Measurements from ENCODE around the gene EIF4E1B. TPM values are rescaled to one million over a fixed set of nuclear protein-coding genes. Genes with fewer than 3 reads are reported as not detected.

EIF4E1B gene
- polyA plus RNA-seq, 2 of the 4 experiments (the other 2 are of a cell fraction) = not detected

- TF ChIP-seq CTCF (IDR thresholded peaks at IDR 0.05) = no peak
- no peak for TF ChIP-seq RCOR1 (IDR thresholded peaks at IDR 0.05; ENCODE audit: low read depth, low read length)
These were observed 43.4 kb downstream of the EIF4E1B start (continued) for GRCh38 chr5:176673651-176674583.

GRCh38 chr5:176674799-176675198 lies 44.3 kb downstream of the EIF4E1B start:
- 88% methylated on average over 17 of the region's 17 CpGs for WGBS (ENCODE audit: missing lambda C conversion rate)
- H3K4me3 ChIP-seq = no peak overlapping the region
- no peak for ATAC-seq
- CTCF ChIA-PET = interaction anchor here (0.9 to 11.6 kb wide), 4 partner anchors 16 to 284 kb away, joined by 3 to 114 read pairs (median 3); no protein-coding TSS in a partner anchor
- H3K4me2 ChIP-seq = no peak overlapping the region
- FAIRE-seq = no peak
- no peaks in the 10 kb centered on the region for H3K9me3 ChIP-seq
- POLR2A ChIA-PET = no interaction called here
- TF ChIP-seq RARB (CRISPR knock-in tag; IDR thresholded peaks at IDR 0.05) (no peak), E2F6 (IDR thresholded peaks at IDR 0.05; ENCODE audit: borderline replicate concordance, low read depth) (no peak), CEBPB (IDR thresholded peaks at IDR 0.05) (no peak), NPAS2 (CRISPR knock-in tag; IDR thresholded peaks at IDR 0.05; ENCODE audit: borderline replicate concordance) (no peak), POLR2AphosphoS2 (conservative IDR thresholded peaks at IDR 0.05; ENCODE audit: low read length) (no peak), PBX3 (IDR thresholded peaks at IDR 0.05) (no peak), RFX5 (IDR thresholded peaks at IDR 0.05) (no peak), CTCF (IDR thresholded peaks at IDR 0.05) (no peak), CBX2 (IDR thresholded peaks at IDR 0.05; ENCODE audit: borderline replicate concordance, low read depth) (no peak), BCL3 (IDR thresholded peaks at IDR 0.05) (no peak), CHD4 (IDR thresholded peaks at IDR 0.05; ENCODE audit: borderline replicate concordance) (no peak)
- H3K4me1 ChIP-seq = peaks cover 17% of the 10 kb centered on the region
- no peak for DNase-seq (ENCODE audit: low read depth in 1 of 2, low spot score in 1 of 2)
- H3K27ac ChIP-seq = no peak overlapping the region

GRCh38 chr5:176675676-176676360 lies 45.3 kb downstream of the EIF4E1B start:
- ChIA-PET CTCF (interaction anchor here (0.9 to 11.6 kb wide), 5 partner anchors 11 to 283 kb away, joined by 3 to 114 read pairs (median 6); no protein-coding TSS in a partner anchor), POLR2A (no interaction called here)
- DNase-seq (ENCODE audit: low read depth in 1 of 2, low spot score in 1 of 2) = peak; percentile 56 to 60
- peak overlapping the region; percentile 20; the same call in 1 of the 3 replicates for H3K4me2 ChIP-seq
- ATAC-seq = peak; percentile 44 to 79; a peak in 5 of 6 replicates
- TF ChIP-seq MAX (IDR thresholded peaks at IDR 0.05) (peak; percentile 47), MYC (IDR thresholded peaks at IDR 0.05; ENCODE audit: borderline replicate concordance, low read length) (no peak)
- H3K27ac ChIP-seq = peak overlapping the region; percentile 6 to 56; a peak in 3 of 6 replicates
- no peak overlapping the region for H3K4me3 ChIP-seq
- H3K4me1 ChIP-seq = peaks cover 17% of the 10 kb centered on the region
- no peaks in the 10 kb centered on the region for H3K9me3 ChIP-seq
- WGBS (ENCODE audit: missing lambda C conversion rate) = 71% methylated on average over 19 of the region's 19 CpGs
- FAIRE-seq = no peak
